Activated naive CD4-positive, alpha-beta T cell treated with anti-CD3 and anti-CD28 coated beads, Interleukin-2, amount 50 U/mL, for 72 hours (primary cell): ENCODE data around the gene CORIN. TPM values are rescaled to one million over a fixed set of nuclear protein-coding genes. Genes with fewer than 3 reads are reported as not detected.
"Not testable (repeated sequence)": the region's sequence is repeated elsewhere in the genome, so short reads cannot be mapped to it uniquely, and the experiment has no call there.

Experiments
- ATAC-seq, 2 donors: fragments of 150-1000 bp; cut with Tn5 transposase; 2 replicates each; pipeline ENCODE4 v1.10.0; 2021; ENCODE audit warnings: mild to moderate bottlenecking in 2 of 2, moderate library complexity in 2 of 2
- DNase-seq, 2 donors: peaks; one replicate each; pipeline ENCODE4 v3.0.0; 2021 to 2022; ENCODE audit warnings: low spot score in 2 of 2
- H3K27ac Mint-ChIP-seq, 2 donors: one replicate each; pipeline ENCODE4 v1.8.0; 2022; ENCODE audit warnings: mild to moderate bottlenecking in 2 of 2, mixed read lengths in 2 of 2
- H3K36me3 Mint-ChIP-seq, 2 donors: one replicate each; pipeline ENCODE4 v1.8.0; 2022; ENCODE audit warnings: mixed read lengths in 2 of 2
- H3K9me3 Mint-ChIP-seq, 2 donors: one replicate each; pipeline ENCODE4 v1.8.0; 2022; ENCODE audit warnings: mixed read lengths in 2 of 2
- total RNA-seq, 2 donors: library from RNA; stranded (reverse); gene quantifications; one replicate each; pipeline ENCODE4 v1.2.3, GENCODE V29; 2022

The CORIN gene
- total RNA-seq, 2 donors from 2014 or later, result 0.05 to 0.21 TPM

DNA sequence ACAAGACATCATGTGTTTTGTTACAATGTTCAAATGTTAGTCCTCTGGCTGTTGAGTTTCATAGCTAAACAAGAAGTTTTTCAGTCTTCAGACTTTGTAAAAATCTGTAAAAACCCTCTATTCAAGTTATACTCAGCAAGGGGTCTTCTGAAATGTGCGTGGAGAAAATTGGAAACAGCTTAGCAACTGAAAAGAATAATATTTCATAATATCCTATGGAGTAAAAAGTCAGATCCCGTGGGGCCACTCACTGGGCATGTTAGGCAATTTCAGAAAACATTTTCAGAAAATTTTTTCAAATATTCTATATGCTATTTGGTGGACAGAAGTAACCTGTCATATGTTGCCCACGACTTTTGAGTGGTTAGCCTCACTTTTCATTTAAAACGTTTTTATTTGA lies 118.3 kb downstream of the CORIN start:
- ATAC-seq (no peak), DNase-seq (no peak)
- H3K9me3 Mint-ChIP-seq, result no peaks in the 10 kb centered on the region
- H3K27ac Mint-ChIP-seq, result no peak overlapping the region
- peaks cover 0 to 5% of the 10 kb centered on the region in 2 donors for H3K36me3 Mint-ChIP-seq

- ATAC-seq, result no peak
- Mint-ChIP-seq H3K9me3 (no peaks in the 10 kb centered on the region), H3K36me3 (peaks cover 0 to 5% of the 10 kb centered on the region in 2 donors), H3K27ac (no peak overlapping the region)
- no peak for DNase-seq
These were observed 119.2 kb downstream of the CORIN start for GRCh38 chr4:47718696-47719095.

DNA sequence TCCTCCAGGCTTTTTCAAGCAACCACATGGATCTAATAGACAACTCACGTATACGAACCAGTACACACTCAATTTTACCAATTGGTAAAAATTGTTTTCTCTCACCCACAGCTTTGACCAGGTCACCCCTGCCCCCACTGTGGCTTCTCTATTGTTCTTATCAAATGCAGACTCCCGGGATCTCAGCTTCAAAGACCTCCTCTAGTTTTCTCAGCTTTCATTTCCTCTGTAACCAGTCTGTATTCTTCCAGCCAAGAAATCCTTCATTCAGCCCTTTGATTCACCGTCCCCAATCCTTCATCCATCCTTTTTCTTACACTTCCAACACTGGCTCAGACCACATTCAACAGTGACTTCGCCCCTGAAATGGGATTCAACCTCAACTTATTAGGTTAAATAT lies 120.7 kb downstream of the CORIN start:
- H3K9me3 Mint-ChIP-seq, result no peaks in the 10 kb centered on the region
- H3K27ac Mint-ChIP-seq, result no peak overlapping the region
- no peak for DNase-seq
- no peaks in the 10 kb centered on the region for H3K36me3 Mint-ChIP-seq
- no peak for ATAC-seq

GRCh38 chr4:47715716-47716416 lies 122.0 kb downstream of the CORIN start:
- Mint-ChIP-seq H3K27ac (no peak overlapping the region), H3K9me3 (no peaks in the 10 kb centered on the region), H3K36me3 (no peaks in the 10 kb centered on the region)
- ATAC-seq (no peak), DNase-seq (no peak)

DNA sequence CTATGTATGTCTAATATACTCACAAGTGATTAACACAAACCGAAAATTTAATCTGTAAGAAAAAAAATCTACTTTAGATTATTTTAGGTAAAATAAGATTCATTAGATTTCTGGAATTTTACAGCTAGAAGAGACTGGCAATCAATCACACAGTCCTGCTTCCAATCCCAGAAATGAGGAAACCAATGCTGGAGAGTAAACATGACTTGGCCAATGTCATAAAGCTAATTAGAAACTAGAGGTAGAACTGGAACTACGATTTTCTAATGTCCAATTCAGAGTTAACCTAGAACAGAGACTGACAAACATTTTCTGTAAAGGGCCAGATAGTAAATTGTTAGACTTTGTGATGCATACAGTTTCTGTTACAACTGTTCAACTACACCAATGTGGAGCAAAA lies 123.6 kb downstream of the CORIN start:
- DNase-seq (no peak), ATAC-seq (no peak)
- Mint-ChIP-seq H3K36me3 (no peaks in the 10 kb centered on the region), H3K27ac (no peak overlapping the region), H3K9me3 (no peaks in the 10 kb centered on the region)

GRCh38 chr4:47713129-47713834 lies 124.6 kb downstream of the CORIN start:
- DNase-seq, result no peak
- no peaks in the 10 kb centered on the region for H3K9me3 Mint-ChIP-seq
- no peak for ATAC-seq
- H3K36me3 Mint-ChIP-seq, result no peaks in the 10 kb centered on the region
- H3K27ac Mint-ChIP-seq, result no peak overlapping the region

GRCh38 chr4:47711646-47712045 lies 126.2 kb downstream of the CORIN start:
- ATAC-seq (no peak), DNase-seq (no peak)
- Mint-ChIP-seq H3K9me3 (no peaks in the 10 kb centered on the region), H3K27ac (no peak overlapping the region), H3K36me3 (no peaks in the 10 kb centered on the region)

DNA sequence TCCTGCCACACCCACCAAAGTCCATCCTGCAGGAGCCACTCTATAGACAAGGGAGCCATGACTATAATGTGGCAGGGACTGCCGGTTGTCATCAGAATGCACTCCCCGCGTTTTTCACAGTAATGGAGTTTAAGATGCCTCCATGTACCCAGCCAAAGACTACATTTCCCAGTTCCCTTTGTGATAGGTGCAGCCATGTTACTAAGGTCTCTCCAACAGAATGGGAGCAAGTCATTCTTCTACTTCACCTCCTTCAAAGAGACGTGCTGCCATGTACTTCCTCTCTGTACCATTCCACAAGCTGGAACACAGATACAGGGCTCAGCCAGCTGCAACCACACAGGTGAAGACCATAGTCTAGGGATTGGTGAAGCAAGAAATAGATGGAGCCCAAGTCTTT lies 126.7 kb downstream of the CORIN start:
- H3K27ac Mint-ChIP-seq, result no peak overlapping the region
- H3K36me3 Mint-ChIP-seq, result no peaks in the 10 kb centered on the region
- no peak for ATAC-seq
- DNase-seq, result no peak
- no peaks in the 10 kb centered on the region for H3K9me3 Mint-ChIP-seq

- H3K36me3 Mint-ChIP-seq, DNase-seq, H3K9me3 Mint-ChIP-seq, ATAC-seq, H3K27ac Mint-ChIP-seq: not testable (repeated sequence)
These were observed 131.5 kb downstream of the CORIN start for GRCh38 chr4:47706352-47706751.

DNA sequence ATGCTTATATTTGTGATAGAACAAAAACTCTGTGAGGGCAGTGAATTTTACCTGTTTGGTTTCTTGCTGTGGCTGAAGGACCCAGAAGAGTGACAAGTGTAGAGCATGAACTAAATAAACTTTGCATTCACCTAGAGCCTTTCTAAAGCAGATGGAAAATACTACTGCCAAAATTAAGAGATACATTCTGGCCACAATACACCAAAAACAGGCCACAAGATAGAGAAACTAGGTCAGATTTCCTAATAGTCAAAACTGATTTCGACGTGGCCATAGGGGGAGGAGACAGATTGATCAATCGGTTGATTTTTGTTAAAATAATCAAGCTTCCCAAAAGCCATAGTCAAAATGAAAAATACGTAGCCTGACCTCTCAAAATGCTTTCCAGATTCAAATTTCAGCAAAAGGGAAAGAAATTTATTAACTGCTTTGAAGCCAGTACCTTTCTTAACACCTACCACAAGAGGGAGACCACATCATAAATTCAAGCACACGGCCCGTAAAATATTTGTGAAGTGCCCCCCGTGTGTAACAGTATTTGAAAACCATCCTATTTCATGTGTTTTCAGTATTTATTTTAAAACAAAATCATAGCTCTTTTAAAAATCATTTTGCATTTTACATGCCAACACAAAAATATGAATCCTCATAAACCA lies 132.4 kb downstream of the CORIN start:
- no peaks in the 10 kb centered on the region for H3K36me3 Mint-ChIP-seq
- no peak overlapping the region for H3K27ac Mint-ChIP-seq
- DNase-seq, result no peak
- no peak for ATAC-seq
- no peaks in the 10 kb centered on the region for H3K9me3 Mint-ChIP-seq

DNA sequence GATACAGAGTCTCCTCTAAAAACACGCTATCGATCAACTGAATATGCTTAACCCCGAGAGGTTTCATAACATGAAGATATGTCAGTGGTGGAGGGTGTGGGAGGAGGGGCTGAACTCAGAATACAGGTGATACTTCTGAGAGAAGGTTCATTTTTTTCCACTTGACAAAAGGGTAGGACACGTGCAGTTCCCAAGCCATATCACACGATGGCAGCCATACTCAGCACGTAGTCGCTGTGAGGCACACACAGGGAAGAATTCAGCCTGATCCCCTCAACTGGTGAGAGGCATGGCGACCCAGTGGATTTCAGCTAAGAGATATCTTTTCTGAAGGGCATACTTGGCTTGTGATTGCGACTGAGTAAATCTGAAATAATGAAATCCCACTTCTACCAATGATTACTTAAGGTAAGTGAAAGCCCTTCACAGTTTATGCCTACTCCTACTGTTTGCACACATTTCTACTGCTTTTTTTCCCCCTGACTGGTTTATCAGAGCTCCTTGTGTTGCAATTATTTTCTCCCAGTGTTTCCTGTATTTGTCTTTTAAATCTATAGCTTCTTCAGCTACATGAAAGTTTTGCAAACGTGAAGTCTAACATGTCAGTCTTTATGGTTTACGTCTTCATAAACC lies 133.1 kb downstream of the CORIN start:
- Mint-ChIP-seq H3K36me3 (no peaks in the 10 kb centered on the region), H3K9me3 (no peaks in the 10 kb centered on the region), H3K27ac (no peak overlapping the region)
- no peak for DNase-seq
- ATAC-seq, result peak in 1 of 2 donors; percentile 46

DNA sequence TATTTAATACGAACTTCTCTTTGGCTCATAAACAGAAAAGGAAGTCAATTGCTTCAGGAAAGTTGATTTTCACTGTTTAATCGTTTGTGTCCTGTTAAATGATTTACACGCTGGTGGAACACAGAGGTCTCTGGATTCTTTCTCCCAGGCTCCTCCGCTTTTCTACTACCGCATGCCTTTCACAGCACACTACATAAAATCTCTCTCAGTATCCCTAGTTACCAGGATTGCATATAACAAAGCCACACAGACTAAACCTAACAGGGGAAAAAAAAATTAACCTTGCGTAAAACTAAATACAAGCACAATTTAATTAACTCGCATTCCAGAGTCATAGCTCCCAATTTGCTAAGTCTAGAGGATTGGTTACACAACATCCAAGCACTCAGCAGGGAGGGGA lies 133.9 kb downstream of the CORIN start:
- H3K9me3 Mint-ChIP-seq, result no peaks in the 10 kb centered on the region
- H3K27ac Mint-ChIP-seq, result no peak overlapping the region
- DNase-seq (no peak), ATAC-seq (no peak)
- H3K36me3 Mint-ChIP-seq, result no peaks in the 10 kb centered on the region

DNA sequence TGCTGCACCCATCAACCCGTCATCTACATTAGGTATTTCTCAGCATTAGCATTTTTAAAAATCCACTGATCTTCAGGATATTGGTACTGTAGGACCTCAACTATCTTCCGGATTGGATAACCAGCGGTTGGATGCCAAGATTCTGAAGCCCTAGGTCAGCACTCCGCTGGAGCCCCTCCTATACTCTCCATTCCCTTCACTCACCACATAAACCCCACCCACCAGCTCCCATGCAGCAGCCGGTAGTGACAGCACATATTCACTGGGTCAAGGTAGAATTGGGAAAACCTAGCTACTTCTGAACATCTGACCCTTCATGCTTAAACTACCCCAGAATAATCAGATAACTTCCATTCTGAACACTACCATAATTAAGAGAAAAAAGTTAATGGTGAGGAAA lies 134.9 kb downstream of the CORIN start:
- ATAC-seq (no peak), DNase-seq (no peak)

DNA sequence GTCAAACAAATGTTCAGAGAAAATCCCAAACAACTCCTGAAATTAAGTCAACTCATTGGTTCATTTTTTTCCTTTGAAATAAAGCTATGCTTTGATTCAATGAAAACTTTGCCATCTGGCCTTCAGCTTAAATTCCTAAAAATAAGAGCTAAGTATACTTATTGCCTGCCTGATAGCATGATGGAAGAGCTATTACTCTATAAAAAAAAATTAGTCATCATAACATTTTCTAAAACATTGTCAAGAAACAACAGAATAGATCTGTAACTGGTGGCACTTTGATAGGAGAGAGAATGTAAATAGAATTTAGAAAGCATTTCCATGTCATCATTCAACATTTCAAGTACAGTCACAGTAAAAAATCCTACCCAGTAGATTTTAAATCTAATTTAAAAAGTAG lies 136.6 kb downstream of the CORIN start:
- DNase-seq, result no peak
- Mint-ChIP-seq H3K27ac (no peak overlapping the region), H3K9me3 (no peaks in the 10 kb centered on the region), H3K36me3 (no peaks in the 10 kb centered on the region)
- no peak for ATAC-seq

More for the DNA sequence above, 134.9 kb downstream of the CORIN start:
- no peaks in the 10 kb centered on the region for H3K9me3 Mint-ChIP-seq
- no peaks in the 10 kb centered on the region for H3K36me3 Mint-ChIP-seq
- no peak overlapping the region for H3K27ac Mint-ChIP-seq

DNA sequence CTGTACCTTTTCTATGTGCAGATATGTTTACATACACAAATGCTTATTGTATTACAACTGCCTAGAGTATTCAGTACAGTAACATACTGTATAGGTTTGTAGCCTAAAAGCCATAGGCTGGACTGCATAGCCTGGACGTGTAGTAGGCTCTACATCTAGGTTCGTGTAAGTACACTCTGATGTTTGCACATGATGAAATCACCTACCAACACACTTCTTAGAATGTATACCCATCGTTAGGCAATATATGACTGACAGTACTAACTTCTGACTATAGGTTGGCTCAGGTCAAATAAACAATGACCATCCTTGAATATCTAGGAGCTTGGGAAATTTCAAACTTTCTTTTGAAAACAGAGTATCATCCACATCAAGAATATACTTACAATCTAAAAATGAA lies 139.0 kb downstream of the CORIN start:
- no peak for DNase-seq
- no peaks in the 10 kb centered on the region for H3K9me3 Mint-ChIP-seq
- H3K36me3 Mint-ChIP-seq, result no peaks in the 10 kb centered on the region
- no peak overlapping the region for H3K27ac Mint-ChIP-seq
- no peak for ATAC-seq

- no peak for ATAC-seq
- no peak for DNase-seq
- Mint-ChIP-seq H3K27ac (no peak overlapping the region), H3K9me3 (no peaks in the 10 kb centered on the region), H3K36me3 (no peaks in the 10 kb centered on the region)
These were observed 141.0 kb downstream of the CORIN start for GRCh38 chr4:47696823-47697222.

DNA sequence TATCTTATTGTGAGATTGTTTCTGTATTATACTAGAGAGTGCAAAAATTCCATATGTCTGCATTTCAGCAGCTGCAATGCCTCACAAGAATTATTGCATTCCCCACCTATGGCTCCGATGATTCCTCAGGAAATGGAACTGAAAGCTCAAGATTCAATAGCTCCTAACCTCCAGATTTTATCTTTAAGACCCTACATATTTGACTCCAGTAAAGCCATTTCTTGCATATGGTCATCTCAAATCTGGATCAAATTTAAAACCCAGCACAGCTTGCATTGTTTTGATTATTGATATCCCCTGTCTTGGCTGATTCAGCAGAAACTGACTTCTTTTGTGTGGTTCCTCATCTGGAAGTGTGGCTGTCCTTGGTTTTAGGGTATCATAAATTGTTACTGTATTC lies 142.6 kb downstream of the CORIN start:
- H3K27ac Mint-ChIP-seq, result no peak overlapping the region
- no peak for ATAC-seq
- no peaks in the 10 kb centered on the region for H3K9me3 Mint-ChIP-seq
- no peak for DNase-seq
- no peaks in the 10 kb centered on the region for H3K36me3 Mint-ChIP-seq
